ENCODE data around the gene ATP1A4.

DNA sequence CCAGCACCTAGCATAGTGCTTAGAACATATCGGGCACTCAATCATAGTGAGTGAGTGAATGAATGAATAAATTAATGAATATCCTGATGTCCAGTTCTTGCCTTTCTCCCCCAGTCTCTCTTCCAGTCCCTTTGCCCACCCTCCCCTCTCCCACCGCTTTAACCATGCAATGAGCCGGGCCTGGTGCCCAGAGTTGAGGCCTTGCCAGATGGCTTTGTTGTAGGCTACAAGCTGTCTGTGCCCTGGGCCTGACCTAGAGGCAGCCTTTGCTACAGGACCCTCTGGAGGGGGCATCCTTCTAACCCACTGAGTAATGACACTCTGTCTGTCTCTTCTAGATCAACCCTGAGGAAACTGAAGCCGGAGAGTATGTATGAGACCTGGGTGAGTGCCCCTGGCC, 45.8 kb downstream of the ATP1A4 start:
- no peak for TF ChIP-seq CTCF (IDR thresholded peaks at IDR 0.05; ENCODE audit: low read depth, low read length, poor library complexity, severe bottlenecking)
- TF ChIP-seq EZH2phosphoT487 (IDR thresholded peaks at IDR 0.05; ENCODE audit: borderline replicate concordance, low read length), result no peak

Measured in DOHH2 (cell line).